HL-60/S4 treated with phorbol 12-myristate 13-acetate at 8.2 ng/mL for 4 days and 3 days (cell line): ENCODE measurements around the gene FCER2.

Experiments
- in situ Hi-C: fragments of 300-500 bp; cut with MboI; formaldehyde crosslinking; loops from 2 replicates; pipeline ENCODE4 v1.15.0; 2022; ENCODE audit warnings: low sequenced_read_pairs

Gene FCER2

DNA sequence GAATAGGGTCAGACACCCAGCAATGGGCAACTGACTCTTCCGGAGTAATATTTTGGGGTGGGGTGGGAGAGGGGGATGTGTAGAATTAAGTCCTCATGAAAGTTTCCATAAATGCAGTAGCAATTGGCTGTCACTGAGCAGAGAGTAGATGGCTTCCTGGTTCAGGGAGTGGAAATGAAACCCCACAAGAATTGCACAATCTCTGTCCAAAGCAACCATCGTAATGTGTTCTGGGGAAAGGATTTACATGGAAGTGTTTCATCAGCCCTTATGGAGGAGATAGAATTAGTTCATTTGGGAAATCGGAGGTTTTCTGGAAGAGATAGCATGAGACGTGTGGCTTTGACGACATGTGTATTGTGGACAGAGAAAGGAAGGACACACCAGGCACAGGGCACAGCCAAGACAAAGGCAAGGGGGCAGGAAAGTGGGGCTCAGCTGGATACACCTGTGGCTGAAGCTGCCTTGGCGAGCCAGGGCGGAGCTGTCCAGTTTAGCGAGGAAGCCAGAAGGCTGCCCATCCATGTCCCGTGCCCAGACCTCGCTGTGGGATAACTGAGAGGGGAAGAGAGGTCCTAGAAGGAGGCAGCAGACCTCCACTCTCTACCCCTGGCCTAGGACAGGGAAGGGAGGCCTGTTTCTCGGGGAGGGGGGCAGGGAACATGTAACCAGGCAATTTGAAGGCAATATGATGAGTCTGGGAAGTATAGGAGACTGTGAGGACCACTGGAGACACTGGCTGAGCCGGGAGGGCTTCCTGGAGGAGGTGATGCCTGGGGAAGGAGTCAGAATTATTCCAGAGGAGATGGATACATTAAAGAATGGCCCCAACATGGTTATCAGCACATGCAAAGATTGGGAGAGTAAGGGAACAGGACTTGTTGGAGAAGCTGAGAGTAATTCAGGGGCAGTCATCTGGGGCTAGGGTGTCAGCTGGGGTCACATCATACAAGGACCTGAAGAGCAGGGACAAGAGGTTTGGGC lies 32.6 kb upstream of the FCER2 start:
- in situ Hi-C loops = no loop called here

- in situ Hi-C loops = no loop called here
Measured at GRCh38 chr19:7733376-7733775, 31.4 kb upstream of the FCER2 start.

DNA sequence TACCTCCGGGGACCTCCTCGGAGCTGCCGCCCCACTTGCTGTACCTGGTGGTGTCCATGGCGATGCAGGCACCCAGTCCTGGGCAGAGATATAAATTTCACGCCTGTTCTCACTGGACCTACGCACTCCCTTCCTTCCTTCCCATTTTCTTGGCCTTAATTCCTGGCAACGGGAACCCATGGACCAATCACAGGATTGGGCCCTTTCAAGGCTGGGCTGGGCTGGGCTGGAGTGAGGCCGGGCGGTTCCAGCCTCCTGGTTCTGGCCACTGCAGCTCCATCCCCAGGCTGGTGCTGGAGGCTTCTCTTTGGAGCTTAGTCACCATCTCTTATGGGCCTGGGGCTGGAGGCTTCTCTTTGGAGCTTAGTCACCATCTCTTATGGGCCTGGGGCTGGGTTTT lies 30.1 kb upstream of the FCER2 start, which contains the start of gene CLEC4G:
Gene CLEC4G, minus strand, starts transcription at position 66 of the 400 bp plus-strand sequence. Its CDS starts 8 bp downstream, at position 58.
- in situ Hi-C loops = no loop called here

DNA sequence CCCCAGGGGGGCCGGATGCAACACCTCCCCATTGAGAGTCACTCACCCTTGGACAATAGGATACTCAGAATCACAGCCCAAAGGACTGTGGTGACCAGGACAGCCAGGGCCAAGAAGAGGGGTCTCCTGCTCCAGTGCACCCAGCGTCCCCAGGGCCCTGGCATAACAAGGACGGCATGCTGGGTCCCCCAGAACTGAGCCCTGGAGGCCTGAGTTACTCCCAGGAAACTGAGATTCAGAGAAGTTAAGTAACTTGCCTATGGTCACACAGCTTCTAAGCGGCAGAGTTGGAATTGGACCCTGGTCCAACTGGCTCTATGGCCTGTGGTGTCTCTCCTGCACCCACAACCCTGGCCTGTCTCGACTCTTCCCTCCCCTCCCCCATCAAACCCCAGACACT lies 29.7 kb upstream of the FCER2 start:
- in situ Hi-C loops = no loop called here

- in situ Hi-C loops = no loop called here
Measured at GRCh38 chr19:7731218-7731595, 29.3 kb upstream of the FCER2 start.

- in situ Hi-C loops = no loop called here
Measured at GRCh38 chr19:7730286-7731217, 28.6 kb upstream of the FCER2 start.

- in situ Hi-C loops = no loop called here
Measured at GRCh38 chr19:7729831-7730285, 27.9 kb upstream of the FCER2 start.

DNA sequence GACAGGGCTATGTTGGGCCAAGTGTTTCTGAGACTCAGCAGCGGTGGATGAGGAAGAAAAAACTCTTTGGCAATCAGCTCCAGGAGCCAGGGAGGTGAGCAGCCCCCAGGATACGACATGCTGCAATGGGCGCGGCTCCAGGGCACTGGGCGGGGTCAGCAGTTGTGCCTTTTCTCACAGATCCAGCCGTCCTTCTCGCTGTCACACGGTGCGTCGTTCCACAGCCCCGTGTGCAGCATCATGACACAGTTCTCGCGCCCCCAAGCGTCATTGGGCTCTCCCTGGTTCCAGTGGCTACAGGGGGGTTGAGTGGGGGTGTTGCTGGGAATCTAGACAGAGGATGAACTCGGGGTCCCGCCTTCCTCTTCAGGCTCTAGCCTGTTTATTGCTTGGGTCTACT lies 27.3 kb upstream of the FCER2 start:
- in situ Hi-C loops = no loop called here

GRCh38 chr19:7725791-7726190 lies 23.9 kb upstream of the FCER2 start:
- in situ Hi-C loops = no loop called here

- in situ Hi-C loops = no loop called here
Measured at GRCh38 chr19:7722231-7722651, 20.3 kb upstream of the FCER2 start.

DNA sequence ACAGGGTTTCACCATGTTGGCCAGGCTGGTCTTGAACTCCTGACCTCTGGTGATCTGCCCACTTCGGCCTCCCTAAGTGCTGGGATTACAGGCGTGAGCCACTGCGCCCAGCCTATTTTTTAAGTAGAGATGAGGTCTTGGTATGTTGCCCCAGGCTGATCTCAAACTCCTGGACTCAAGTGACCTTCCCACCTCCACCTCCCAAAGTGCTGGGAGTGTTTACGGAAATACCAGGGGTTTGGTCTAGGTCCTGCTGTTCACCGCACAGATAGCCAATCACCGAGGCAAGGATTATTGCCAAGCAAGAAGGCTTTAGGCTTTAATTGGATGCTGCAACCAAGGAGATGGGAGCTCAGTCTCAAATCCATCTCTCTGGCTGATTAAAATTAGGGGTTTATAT lies 18.4 kb upstream of the FCER2 start:
- in situ Hi-C loops = no loop called here

GRCh38 chr19:7718668-7719067 lies 16.7 kb upstream of the FCER2 start:
- in situ Hi-C loops = no loop called here

DNA sequence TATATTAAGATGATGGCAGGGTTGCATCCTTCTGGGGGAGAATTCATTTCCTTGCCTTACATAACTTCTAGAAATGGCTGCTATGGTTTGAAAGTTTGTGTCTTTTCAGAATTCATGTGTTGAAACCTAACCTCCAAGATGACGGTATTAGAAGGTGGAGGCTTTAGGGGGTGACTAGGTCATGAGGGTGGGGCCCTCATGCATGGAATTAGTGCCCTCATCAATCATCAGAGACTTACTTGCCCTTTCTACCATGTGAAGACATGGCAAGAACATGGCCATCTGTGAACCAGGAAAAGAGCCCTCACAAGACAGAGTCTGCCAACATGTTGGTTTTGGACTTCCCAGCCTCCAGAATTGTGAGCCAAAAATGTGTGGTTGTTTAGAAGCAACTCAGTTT lies 14.8 kb upstream of the FCER2 start:
- in situ Hi-C loops = no loop called here

- in situ Hi-C loops = no loop called here
Measured at GRCh38 chr19:7715671-7716070, 13.7 kb upstream of the FCER2 start.

DNA sequence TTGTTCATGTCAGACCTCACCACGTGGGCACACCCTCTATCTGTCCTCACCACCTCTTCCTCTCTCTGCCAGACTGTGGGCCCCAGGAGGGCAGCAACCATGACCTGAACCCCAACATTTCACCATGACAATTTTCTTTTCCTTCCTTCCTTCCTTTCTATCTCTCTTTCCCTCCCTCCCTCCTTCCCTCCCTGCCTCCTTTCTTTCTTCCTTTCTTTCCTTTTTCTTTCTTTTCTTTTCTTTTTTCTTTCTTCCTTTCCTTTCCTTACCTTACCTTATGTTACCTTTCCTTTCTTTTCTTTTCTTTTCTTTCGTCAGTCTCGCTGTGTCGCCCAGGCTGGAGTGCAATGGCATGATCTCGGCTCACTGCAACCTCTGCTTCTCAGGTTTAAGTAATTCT lies 8.7 kb upstream of the FCER2 start:
- in situ Hi-C loops = no loop called here

DNA sequence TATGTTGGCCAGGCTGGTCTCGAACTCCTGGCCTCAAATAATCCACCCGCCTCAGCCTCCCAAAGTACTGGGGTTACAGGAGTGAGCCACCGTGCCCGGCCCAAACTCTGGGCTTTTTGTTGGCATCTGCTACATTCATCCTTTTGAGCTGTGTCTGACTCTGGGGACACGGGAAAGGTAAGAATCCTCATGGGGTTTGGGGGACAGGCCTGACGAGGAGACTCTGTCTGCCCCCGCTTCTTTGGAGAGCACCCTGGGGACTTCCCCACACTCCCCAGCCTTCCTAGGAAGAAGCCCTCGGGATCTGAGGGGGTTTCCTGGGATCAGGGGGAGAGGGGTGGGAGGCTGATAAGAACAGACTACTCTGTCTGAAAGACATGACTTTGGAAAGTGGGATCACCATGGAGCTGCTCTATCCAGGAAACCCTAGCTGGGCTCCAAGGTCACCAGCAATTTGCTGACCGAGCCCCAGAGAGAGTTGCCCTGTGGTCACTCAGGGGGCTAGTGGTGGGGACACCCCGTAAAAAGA lies 8.1 kb upstream of the FCER2 start:
- in situ Hi-C loops = no loop called here

GRCh38 chr19:7706955-7707456 lies 5.1 kb upstream of the FCER2 start:
- in situ Hi-C loops = no loop called here

- in situ Hi-C loops = no loop called here
Measured at GRCh38 chr19:7706188-7706954, 4.4 kb upstream of the FCER2 start.

DNA sequence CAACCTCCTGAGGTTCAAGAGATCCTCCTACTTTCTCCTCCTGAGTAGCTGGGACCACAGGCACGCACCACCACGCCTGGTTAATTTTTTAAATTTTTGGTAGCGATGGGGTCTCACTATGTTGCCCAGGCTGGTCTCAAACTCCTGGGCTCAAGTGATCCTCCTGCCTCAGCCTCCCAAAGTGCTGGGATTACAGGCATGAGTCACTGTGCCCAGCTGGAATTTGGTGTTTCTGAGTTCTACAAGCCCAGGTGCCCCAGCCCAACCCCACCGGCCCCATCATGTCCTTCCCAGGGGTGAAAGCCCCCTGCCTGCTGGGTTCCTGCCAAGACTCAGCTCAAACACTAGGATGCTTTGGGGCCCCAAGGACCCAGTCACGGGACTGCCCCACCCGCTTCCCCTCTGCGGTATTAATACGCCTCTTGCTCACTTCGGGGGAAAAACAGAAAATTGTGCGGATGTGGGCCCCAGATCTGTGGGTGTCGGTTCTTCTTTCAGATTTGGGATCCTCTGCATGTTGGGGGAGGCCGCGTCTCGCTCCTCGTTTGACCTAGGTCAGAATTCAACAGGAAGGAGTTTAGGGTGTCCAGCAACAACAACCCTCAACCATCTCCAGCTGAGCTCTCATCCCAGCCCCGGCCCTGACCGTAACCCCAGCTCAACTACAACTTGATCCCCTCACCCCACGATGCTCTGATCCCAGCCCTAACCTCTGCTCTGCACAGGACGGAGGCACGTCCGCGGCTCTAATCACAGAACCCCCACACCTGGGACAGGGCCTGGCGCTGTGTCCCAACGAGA lies 3.7 kb upstream of the FCER2 start:
- in situ Hi-C loops = no loop called here
